ENCODE measurements around the gene SPHK2.

SPHK2 gene

GRCh38 chr19:48595833-48596232 lies 23.5 kb upstream of the SPHK2 start:
- Histone ChIP-seq H3K9me3 (ENCODE audit: low read length) (no peaks in the 10 kb centered on the region), H3K4me3 (ENCODE audit: low read length) (no peak overlapping the region), H3K4me1 (ENCODE audit: insufficient read depth, low read length) (no peaks in the 10 kb centered on the region), H3K27me3 (ENCODE audit: insufficient read depth, low read length) (no peaks in the 10 kb centered on the region), H3K36me3 (ENCODE audit: insufficient read depth, low read length) (no peaks in the 10 kb centered on the region), H2AFZ (ENCODE audit: low read depth, low read length) (no peak overlapping the region)

DNA sequence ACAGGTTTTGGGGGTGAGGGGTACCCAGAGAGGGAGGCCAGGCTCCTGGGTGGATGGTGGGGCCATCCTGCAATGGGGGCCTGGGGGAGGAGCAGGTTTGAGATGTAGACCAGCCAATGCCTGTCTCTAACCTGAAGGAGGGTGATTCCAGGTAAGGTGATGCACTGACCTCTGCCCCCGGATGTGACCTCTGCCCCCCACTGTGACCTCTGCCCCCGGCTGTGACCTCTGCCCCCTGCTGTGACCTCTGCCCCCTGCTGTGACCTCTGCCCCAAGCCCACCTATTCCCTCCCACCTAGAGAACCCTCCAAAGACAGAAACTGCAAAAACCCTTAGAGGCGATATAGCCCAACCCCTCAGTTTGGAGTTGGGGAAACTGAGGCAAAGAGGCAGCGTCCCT lies 23.1 kb upstream of the SPHK2 start:
- Histone ChIP-seq H3K9me3 (ENCODE audit: low read length) (no peaks in the 10 kb centered on the region), H3K27me3 (ENCODE audit: insufficient read depth, low read length) (no peaks in the 10 kb centered on the region), H3K36me3 (ENCODE audit: insufficient read depth, low read length) (no peaks in the 10 kb centered on the region), H3K4me3 (ENCODE audit: low read length) (no peak overlapping the region), H2AFZ (ENCODE audit: low read depth, low read length) (no peak overlapping the region), H3K4me1 (ENCODE audit: insufficient read depth, low read length) (no peaks in the 10 kb centered on the region)

GRCh38 chr19:48596679-48597465 lies 22.4 kb upstream of the SPHK2 start:
- Histone ChIP-seq H3K9me3 (ENCODE audit: low read length) (no peaks in the 10 kb centered on the region), H3K4me1 (ENCODE audit: insufficient read depth, low read length) (no peaks in the 10 kb centered on the region), H3K27me3 (ENCODE audit: insufficient read depth, low read length) (no peaks in the 10 kb centered on the region), H2AFZ (ENCODE audit: low read depth, low read length) (no peak overlapping the region), H3K4me3 (ENCODE audit: low read length) (no peak overlapping the region), H3K36me3 (ENCODE audit: insufficient read depth, low read length) (no peaks in the 10 kb centered on the region)

- no peak overlapping the region for H3K4me3 ChIP-seq (ENCODE audit: low read length)
- no peaks in the 10 kb centered on the region for H3K4me1 ChIP-seq (ENCODE audit: insufficient read depth, low read length)
- H2AFZ ChIP-seq (ENCODE audit: low read depth, low read length), result no peak overlapping the region
- no peaks in the 10 kb centered on the region for H3K9me3 ChIP-seq (ENCODE audit: low read length)
- H3K36me3 ChIP-seq (ENCODE audit: insufficient read depth, low read length), result no peaks in the 10 kb centered on the region
- no peaks in the 10 kb centered on the region for H3K27me3 ChIP-seq (ENCODE audit: insufficient read depth, low read length)
Observed at GRCh38 chr19:48598996-48599700, 20.2 kb upstream of the SPHK2 start.

DNA sequence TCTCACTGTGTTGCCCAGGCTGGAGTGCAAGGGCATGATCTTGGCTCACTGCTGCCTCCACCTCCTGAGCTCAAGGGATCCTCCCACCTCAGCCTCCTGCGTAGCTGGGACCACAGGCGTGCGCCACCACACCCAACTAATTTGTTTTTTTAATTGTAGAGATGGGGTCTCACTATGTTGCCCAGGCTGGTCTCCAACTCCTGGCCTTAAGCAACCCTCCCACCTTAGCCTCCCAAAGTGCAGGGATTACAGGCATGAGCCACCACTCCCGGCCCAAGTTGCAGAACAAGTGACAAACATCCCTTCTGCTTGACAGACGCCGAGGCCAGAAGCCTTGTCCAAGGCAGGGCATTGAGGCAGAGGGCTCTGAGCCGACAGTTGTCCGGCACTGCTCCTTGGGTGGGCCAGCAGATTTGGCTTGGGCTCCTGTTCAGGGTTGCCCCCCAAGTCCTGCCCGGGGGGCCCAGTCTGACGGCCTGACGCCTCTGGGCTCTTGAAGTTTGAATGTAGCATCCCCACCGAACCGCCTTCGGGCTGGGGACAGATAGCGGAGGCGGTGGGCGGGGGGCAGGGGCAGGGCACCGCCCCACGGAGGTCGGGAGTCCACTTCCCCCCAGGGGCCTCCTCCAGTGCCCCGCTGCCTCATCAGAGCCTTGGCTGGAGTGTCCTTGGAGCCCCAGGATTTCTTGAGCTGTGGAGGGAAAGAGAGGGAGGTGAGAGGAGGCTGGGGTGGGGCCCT lies 18.5 kb upstream of the SPHK2 start:
- Histone ChIP-seq H2AFZ (ENCODE audit: low read depth, low read length) (no peak overlapping the region), H3K36me3 (ENCODE audit: insufficient read depth, low read length) (no peaks in the 10 kb centered on the region), H3K9me3 (ENCODE audit: low read length) (no peaks in the 10 kb centered on the region), H3K4me1 (ENCODE audit: insufficient read depth, low read length) (no peaks in the 10 kb centered on the region), H3K4me3 (ENCODE audit: low read length) (no peak overlapping the region), H3K27me3 (ENCODE audit: insufficient read depth, low read length) (no peaks in the 10 kb centered on the region)

- no peak overlapping the region for H2AFZ ChIP-seq (ENCODE audit: low read depth, low read length)
- no peaks in the 10 kb centered on the region for H3K9me3 ChIP-seq (ENCODE audit: low read length)
- no peak overlapping the region for H3K4me3 ChIP-seq (ENCODE audit: low read length)
- no peaks in the 10 kb centered on the region for H3K4me1 ChIP-seq (ENCODE audit: insufficient read depth, low read length)
- H3K36me3 ChIP-seq (ENCODE audit: insufficient read depth, low read length), result no peaks in the 10 kb centered on the region
- no peaks in the 10 kb centered on the region for H3K27me3 ChIP-seq (ENCODE audit: insufficient read depth, low read length)
Observed at GRCh38 chr19:48603001-48603400, 16.3 kb upstream of the SPHK2 start.

GRCh38 chr19:48603449-48603848 lies 15.9 kb upstream of the SPHK2 start:
- Histone ChIP-seq H3K36me3 (ENCODE audit: insufficient read depth, low read length) (no peaks in the 10 kb centered on the region), H2AFZ (ENCODE audit: low read depth, low read length) (no peak overlapping the region), H3K4me1 (ENCODE audit: insufficient read depth, low read length) (no peaks in the 10 kb centered on the region), H3K4me3 (ENCODE audit: low read length) (no peak overlapping the region), H3K27me3 (ENCODE audit: insufficient read depth, low read length) (no peaks in the 10 kb centered on the region), H3K9me3 (ENCODE audit: low read length) (no peaks in the 10 kb centered on the region)

GRCh38 chr19:48603850-48604249 lies 15.5 kb upstream of the SPHK2 start:
- Histone ChIP-seq H3K4me1 (ENCODE audit: insufficient read depth, low read length) (no peaks in the 10 kb centered on the region), H3K36me3 (ENCODE audit: insufficient read depth, low read length) (no peaks in the 10 kb centered on the region), H3K4me3 (ENCODE audit: low read length) (no peak overlapping the region), H2AFZ (ENCODE audit: low read depth, low read length) (no peak overlapping the region), H3K9me3 (ENCODE audit: low read length) (no peaks in the 10 kb centered on the region), H3K27me3 (ENCODE audit: insufficient read depth, low read length) (no peaks in the 10 kb centered on the region)

DNA sequence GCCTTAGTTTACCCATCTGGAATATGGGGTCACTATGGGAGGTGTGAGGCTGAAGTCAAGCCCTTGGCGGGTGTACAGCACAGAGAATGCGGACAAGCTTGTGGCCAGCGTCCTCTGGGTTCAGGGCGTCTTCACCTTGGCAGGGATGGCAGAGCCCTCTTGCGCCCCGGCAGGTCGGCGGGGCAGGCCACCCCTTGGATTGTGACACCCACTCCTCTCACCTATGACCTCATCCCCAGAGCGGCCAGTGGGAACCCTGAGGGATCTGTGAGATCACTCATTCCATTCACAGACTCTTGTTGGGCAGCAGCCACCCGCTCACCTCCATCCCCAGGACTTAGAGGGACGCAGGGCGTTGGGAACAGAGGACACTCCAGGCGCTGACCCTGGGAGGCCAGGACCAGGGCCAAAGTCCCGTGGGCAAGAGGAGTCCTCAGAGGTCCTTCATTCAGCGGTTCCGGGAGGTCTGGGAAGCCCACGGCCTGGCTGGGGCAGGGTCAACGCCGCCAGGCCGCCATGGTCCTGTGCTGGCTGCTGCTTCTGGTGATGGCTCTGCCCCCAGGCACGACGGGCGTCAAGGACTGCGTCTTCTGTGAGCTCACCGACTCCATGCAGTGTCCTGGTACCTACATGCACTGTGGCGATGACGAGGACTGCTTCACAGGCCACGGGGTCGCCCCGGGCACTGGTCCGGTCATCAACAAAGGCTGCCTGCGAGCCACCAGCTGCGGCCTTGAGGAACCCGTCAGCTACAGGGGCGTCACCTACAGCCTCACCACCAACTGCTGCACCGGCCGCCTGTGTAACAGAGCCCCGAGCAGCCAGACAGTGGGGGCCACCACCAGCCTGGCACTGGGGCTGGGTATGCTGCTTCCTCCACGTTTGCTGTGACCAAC lies 12.6 kb upstream of the SPHK2 start, which contains the start of gene SPACA4:
Gene SPACA4, plus strand, starts transcription at position 280 of the 896 bp plus-strand sequence. Its CDS starts 237 bp downstream, at position 517.
- H3K27me3 ChIP-seq (ENCODE audit: insufficient read depth, low read length), result no peaks in the 10 kb centered on the region
- no peak within 1 kb of the TSS for H2AFZ ChIP-seq (ENCODE audit: low read depth, low read length)
- H3K9me3 ChIP-seq (ENCODE audit: low read length), result no peaks in the 10 kb centered on the region

GRCh38 chr19:48607359-48607755 lies 11.9 kb upstream of the SPHK2 start:
- Histone ChIP-seq H3K4me3 (ENCODE audit: low read length) (no peak overlapping the region), H3K9me3 (ENCODE audit: low read length) (no peaks in the 10 kb centered on the region), H3K27me3 (ENCODE audit: insufficient read depth, low read length) (no peaks in the 10 kb centered on the region)

More for the DNA sequence above, 12.6 kb upstream of the SPHK2 start, which contains the start of gene SPACA4:
- no peaks in the 10 kb centered on the region for H3K4me1 ChIP-seq (ENCODE audit: insufficient read depth, low read length)
- no peaks in the 10 kb centered on the region for H3K36me3 ChIP-seq (ENCODE audit: insufficient read depth, low read length)
- no peak within 1 kb of the TSS for H3K4me3 ChIP-seq (ENCODE audit: low read length)

DNA sequence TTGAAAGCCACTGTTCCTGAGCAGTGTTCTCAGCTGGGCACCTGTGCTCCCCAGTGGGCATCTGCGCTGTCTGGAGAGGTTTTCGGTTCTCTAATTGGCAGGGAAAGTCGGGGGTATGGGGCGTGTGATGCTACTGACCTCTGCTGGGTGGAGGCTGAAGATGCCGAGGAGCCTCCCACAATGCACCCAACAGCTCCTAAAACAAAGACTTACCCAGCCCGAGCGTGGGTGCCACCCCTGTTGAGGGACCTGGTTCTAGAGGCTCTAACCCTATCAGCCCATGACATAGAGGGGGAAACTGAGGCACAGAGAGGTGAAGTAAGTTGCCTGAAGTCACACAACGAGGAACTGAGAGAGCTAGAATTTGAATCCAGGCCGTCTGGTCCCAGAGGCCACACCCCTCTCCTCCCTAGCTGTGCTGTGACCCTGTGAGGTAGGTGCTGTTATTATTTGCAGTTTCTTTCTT lies 10.5 kb upstream of the SPHK2 start:
- no peaks in the 10 kb centered on the region for H3K9me3 ChIP-seq (ENCODE audit: low read length)
- no peak overlapping the region for H2AFZ ChIP-seq (ENCODE audit: low read depth, low read length)
- no peaks in the 10 kb centered on the region for H3K27me3 ChIP-seq (ENCODE audit: insufficient read depth, low read length)
- H3K36me3 ChIP-seq (ENCODE audit: insufficient read depth, low read length), result no peaks in the 10 kb centered on the region
- H3K4me3 ChIP-seq (ENCODE audit: low read length), result no peak overlapping the region
- no peaks in the 10 kb centered on the region for H3K4me1 ChIP-seq (ENCODE audit: insufficient read depth, low read length)

More at GRCh38 chr19:48607359-48607755, 11.9 kb upstream of the SPHK2 start:
- H3K36me3 ChIP-seq (ENCODE audit: insufficient read depth, low read length), result no peaks in the 10 kb centered on the region
- H2AFZ ChIP-seq (ENCODE audit: low read depth, low read length), result no peak overlapping the region
- H3K4me1 ChIP-seq (ENCODE audit: insufficient read depth, low read length), result no peaks in the 10 kb centered on the region

- H3K36me3 ChIP-seq (ENCODE audit: insufficient read depth, low read length), result no peaks in the 10 kb centered on the region
- no peak overlapping the region for H3K4me3 ChIP-seq (ENCODE audit: low read length)
- H3K9me3 ChIP-seq (ENCODE audit: low read length), result no peaks in the 10 kb centered on the region
Observed at GRCh38 chr19:48609571-48610108, 9.7 kb upstream of the SPHK2 start.

More at GRCh38 chr19:48609571-48610108, 9.7 kb upstream of the SPHK2 start:
- no peaks in the 10 kb centered on the region for H3K27me3 ChIP-seq (ENCODE audit: insufficient read depth, low read length)
- no peak overlapping the region for H2AFZ ChIP-seq (ENCODE audit: low read depth, low read length)
- no peaks in the 10 kb centered on the region for H3K4me1 ChIP-seq (ENCODE audit: insufficient read depth, low read length)
